Middle frontal gyrus (tissue), 1 donor: ENCODE measurements around the gene MAPK8IP2.
"Not testable (repeated sequence)": the region's sequence is repeated elsewhere in the genome, so short reads cannot be mapped to it uniquely, and the experiment has no call there.

Experiments
- DNase-seq: peaks from one replicate; pipeline ENCODE4 v3.0.0-alpha.2; 2015; ENCODE audit warnings: low spot score; ENCODE audit errors: extremely low spot score

Gene MAPK8IP2

GRCh38 chr22:50599816-50600455 lies 657 bp upstream of the MAPK8IP2 start:
- no peak for DNase-seq

- no peak for DNase-seq
Measured at GRCh38 chr22:50600967-50601668, 525 bp downstream of the MAPK8IP2 start.

GRCh38 chr22:50601669-50602337 lies 1.2 kb downstream of the MAPK8IP2 start:
- no peak for DNase-seq

GRCh38 chr22:50602338-50602700 lies 1.7 kb downstream of the MAPK8IP2 start:
- DNase-seq, result peak; percentile 21

GRCh38 chr22:50603511-50604255 lies 3.1 kb downstream of the MAPK8IP2 start:
- DNase-seq, result no peak

- DNase-seq, result no peak
Measured at GRCh38 chr22:50604256-50605001, 3.8 kb downstream of the MAPK8IP2 start.

- no peak for DNase-seq
Measured at GRCh38 chr22:50605002-50605612, 4.5 kb downstream of the MAPK8IP2 start.

GRCh38 chr22:50605613-50606074 lies 5.1 kb downstream of the MAPK8IP2 start:
- no peak for DNase-seq

- no peak for DNase-seq
Measured at GRCh38 chr22:50606165-50606945, 5.8 kb downstream of the MAPK8IP2 start.

GRCh38 chr22:50606946-50607658 lies 6.5 kb downstream of the MAPK8IP2 start:
- DNase-seq, result no peak

- no peak for DNase-seq
Measured at GRCh38 chr22:50607659-50608020, 7.0 kb downstream of the MAPK8IP2 start.

GRCh38 chr22:50608058-50608840 lies 7.7 kb downstream of the MAPK8IP2 start:
- DNase-seq, result not testable (repeated sequence)

- DNase-seq, result no peak
Measured at GRCh38 chr22:50608996-50609395, 8.4 kb downstream of the MAPK8IP2 start.

- no peak for DNase-seq
Measured at GRCh38 chr22:50609599-50609998, 9.0 kb downstream of the MAPK8IP2 start.

GRCh38 chr22:50610041-50610451 lies 9.5 kb downstream of the MAPK8IP2 start:
- DNase-seq, result no peak

GRCh38 chr22:50610581-50610980 lies 10.0 kb downstream of the MAPK8IP2 start:
- DNase-seq, result no peak

GRCh38 chr22:50611341-50612060 lies 10.9 kb downstream of the MAPK8IP2 start:
- DNase-seq, result no peak

- DNase-seq, result no peak
Measured at GRCh38 chr22:50612168-50612527, 11.6 kb downstream of the MAPK8IP2 start.
